ENCODE results near the gene SEZ6.

SEZ6 gene, protein sequence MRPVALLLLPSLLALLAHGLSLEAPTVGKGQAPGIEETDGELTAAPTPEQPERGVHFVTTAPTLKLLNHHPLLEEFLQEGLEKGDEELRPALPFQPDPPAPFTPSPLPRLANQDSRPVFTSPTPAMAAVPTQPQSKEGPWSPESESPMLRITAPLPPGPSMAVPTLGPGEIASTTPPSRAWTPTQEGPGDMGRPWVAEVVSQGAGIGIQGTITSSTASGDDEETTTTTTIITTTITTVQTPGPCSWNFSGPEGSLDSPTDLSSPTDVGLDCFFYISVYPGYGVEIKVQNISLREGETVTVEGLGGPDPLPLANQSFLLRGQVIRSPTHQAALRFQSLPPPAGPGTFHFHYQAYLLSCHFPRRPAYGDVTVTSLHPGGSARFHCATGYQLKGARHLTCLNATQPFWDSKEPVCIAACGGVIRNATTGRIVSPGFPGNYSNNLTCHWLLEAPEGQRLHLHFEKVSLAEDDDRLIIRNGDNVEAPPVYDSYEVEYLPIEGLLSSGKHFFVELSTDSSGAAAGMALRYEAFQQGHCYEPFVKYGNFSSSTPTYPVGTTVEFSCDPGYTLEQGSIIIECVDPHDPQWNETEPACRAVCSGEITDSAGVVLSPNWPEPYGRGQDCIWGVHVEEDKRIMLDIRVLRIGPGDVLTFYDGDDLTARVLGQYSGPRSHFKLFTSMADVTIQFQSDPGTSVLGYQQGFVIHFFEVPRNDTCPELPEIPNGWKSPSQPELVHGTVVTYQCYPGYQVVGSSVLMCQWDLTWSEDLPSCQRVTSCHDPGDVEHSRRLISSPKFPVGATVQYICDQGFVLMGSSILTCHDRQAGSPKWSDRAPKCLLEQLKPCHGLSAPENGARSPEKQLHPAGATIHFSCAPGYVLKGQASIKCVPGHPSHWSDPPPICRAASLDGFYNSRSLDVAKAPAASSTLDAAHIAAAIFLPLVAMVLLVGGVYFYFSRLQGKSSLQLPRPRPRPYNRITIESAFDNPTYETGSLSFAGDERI

DNA sequence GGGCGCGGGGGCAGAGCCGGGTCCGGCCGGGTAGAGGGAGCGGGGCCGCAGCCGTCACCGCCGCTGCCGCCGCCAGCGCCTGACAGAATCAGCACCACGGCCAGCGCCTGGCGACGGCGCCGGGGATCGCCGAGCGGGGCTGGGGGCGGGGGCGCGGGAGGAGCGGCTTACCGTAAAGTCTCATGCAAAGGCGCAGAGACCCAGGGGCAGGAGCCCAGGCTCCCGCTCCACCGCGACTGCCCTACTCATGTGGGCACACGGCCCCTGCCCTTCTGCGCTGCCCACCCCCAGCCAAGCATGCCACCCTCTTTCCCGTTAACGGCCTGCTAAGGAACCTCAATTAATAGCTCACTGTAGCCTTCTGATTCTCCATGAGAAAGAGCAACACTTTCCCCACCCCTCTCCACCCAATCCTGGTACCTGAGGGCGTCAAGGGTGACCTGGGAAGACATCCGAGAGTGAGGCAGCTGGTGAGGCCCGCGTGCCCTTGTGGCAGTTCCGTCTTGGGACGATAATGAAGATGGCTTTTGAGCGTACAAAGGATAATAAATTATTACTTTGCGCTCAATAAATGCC lies at the start of gene SEZ6:
SEZ6 (minus strand) TSS at position 98 of the 576 bp plus-strand sequence. CDS start 164 bp downstream, outside the sequence.
- H3K4me3 ChIP-seq (ENCODE audit: low read depth, low read length) = peak within 1 kb of the TSS; percentile 27

DNA sequence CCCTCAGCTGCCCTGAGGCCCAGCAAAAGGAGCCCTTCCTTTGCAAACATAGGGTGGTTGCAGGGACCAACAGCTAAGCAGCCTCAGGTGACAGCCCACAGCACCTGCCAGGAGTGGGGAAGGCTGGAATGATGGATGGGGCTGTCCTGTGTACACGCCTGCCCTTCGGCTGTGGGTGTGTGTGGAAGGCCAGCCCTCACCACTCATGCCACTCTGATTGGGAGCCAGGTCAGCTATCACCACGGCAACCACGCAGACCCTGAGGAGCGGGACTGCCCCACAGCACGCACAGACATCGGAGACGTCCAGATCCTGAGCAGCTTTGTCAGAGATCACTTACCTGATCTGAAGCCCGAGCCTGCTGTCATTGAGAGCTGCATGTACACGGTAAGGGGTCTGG lies 49.0 kb upstream of the SEZ6 start:
- no peak overlapping the region for H3K4me3 ChIP-seq (ENCODE audit: low read depth, low read length)

DNA sequence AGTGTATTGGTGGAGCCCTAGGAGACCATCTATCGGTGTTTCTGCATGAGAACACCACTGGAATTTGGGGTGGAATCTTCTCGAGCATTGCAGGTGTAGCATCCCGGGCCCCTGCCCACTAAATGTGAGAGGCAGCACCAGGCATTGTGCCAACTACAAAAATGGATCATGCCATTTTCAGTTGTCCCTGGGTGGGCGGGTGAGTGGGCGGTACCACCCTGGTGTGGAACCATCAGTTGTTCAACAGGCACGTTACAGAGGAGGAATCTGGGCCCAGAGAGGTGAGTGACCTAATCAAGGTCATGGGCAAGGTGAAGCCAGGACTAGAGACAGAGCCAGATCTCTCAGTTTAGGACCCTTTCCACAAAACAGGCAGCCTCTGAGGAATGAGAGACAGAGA lies 45.9 kb upstream of the SEZ6 start:
- no peak overlapping the region for H3K4me3 ChIP-seq (ENCODE audit: low read depth, low read length)

DNA sequence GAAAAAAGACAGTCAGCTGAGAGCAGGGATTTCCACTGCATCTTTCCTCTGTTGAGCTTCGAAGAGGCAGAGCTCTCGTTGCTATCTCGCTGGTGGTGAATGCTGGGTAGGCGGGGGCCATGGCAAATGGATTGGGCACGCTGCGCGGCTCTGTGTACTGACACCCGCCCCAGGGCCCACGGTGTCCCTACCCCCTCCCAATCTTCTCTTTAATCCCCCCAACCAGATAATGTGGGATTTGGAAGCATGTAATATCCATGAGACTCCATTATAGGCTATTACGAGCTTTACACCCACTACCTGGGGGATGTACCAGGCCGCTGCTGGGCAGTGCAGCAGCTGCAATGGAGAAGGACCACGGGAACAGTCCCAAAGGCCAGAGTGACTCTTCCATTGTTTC lies 45.4 kb upstream of the SEZ6 start:
- H3K4me3 ChIP-seq (ENCODE audit: low read depth, low read length) = no peak overlapping the region

DNA sequence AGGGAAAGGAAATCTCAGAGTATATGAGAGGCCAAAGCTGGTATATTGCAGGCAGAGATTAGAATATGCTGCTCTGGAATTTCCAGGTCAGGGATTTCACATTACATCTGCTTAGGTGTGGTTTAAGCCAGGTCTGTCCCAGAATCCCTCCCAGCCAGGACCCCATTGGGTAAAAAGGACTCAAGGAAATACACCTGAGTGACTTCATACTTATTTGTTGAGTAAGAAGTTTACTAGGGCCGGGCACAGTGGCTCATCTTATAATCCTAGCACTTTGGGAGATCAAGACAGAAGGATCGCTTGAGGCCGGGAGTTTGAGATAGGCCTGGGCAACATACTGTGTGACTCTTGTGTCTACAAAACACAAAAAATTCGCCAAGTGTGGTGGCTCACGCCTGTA lies 44.3 kb upstream of the SEZ6 start:
- no peak overlapping the region for H3K4me3 ChIP-seq (ENCODE audit: low read depth, low read length)

DNA sequence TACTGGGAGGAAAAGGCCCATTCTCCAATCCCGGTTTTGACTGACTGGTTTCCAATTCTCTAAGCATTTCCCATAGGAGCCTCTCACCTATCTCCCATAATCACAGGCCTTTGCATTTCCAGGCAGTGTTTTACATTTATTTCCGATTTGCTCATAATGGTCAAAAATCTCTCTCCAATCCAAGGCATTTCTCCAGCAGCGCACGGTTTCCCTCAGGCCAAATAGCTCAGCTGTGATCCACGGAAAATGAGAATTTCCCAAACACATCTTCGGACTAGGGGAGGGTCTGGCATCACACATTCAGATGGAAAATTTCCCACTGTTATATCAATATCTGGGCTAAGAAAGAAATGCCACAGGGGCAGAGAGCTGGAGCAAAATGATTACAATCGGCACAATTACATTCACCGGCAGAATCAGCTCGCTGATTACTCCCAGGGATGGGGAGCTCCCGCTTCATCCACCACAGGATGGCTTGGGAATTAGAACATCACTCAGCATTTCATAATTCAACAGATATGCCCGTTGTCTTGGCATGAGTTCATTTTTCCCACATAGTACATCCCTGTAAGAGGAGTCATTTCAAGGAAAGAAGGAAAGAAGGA lies 43.8 kb upstream of the SEZ6 start:
- no peak overlapping the region for H3K4me3 ChIP-seq (ENCODE audit: low read depth, low read length)

DNA sequence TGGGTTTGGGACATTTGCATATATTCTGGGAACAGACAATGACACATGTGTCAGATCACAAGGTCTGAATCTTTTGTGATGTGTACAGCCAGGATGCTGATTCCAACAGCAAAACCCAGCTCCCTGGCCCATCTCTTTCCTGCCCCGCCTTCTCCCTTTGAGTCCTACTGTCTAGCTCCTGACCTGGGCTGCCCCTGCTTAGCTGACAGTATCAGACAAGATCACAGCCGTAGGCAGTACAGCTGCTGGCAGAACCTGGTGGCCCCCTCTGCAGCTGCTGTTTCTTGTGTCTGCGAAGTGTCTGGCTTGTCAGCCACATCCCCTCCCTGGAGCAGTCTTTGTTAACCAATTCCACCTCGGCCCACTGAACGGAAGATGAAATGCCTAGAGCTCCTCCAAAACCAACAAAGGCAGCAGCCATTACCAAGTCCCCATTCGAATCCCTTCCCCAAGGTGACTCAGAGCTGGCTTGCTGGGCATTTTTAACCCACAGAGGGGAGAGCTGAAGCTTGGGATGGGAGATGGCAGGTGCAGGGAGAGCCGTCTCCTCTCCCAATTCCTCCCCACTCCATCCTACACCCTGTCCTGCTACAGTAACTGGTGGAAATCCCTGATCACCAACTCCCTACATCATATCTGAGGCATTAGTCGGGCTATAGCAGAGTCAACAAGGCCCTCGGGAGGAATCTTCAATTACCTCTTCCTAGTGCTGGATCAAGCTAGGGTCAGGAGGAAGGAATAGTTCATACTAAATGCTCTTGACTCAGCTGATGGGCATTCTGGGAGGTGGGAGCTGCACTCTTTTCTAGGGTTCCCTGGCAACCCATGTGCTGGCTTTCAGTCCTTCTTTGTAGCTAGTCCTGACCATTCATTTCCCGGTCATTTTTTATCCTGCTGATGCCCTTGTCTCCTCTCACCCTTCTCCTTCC lies 42.9 kb upstream of the SEZ6 start:
- no peak overlapping the region for H3K4me3 ChIP-seq (ENCODE audit: low read depth, low read length)

DNA sequence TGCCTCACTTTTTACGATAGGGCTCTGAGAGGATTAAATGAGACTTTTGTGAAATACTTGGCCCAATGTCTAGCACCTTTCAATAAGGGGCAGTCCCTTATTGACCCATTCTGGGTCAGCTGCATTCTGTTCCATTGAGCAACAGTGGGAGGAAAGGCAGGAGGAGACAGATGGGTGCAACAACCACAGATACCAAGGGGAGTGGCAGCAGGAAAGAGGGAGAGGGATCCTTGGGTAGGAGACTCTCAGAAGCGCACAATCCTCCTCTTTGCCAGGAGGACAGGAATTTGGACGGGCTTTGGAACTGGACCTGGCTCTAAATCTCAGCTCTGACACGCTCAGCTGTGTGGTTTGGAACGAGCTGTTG lies 40.6 kb upstream of the SEZ6 start:
- H3K4me3 ChIP-seq (ENCODE audit: low read depth, low read length) = no peak overlapping the region

DNA sequence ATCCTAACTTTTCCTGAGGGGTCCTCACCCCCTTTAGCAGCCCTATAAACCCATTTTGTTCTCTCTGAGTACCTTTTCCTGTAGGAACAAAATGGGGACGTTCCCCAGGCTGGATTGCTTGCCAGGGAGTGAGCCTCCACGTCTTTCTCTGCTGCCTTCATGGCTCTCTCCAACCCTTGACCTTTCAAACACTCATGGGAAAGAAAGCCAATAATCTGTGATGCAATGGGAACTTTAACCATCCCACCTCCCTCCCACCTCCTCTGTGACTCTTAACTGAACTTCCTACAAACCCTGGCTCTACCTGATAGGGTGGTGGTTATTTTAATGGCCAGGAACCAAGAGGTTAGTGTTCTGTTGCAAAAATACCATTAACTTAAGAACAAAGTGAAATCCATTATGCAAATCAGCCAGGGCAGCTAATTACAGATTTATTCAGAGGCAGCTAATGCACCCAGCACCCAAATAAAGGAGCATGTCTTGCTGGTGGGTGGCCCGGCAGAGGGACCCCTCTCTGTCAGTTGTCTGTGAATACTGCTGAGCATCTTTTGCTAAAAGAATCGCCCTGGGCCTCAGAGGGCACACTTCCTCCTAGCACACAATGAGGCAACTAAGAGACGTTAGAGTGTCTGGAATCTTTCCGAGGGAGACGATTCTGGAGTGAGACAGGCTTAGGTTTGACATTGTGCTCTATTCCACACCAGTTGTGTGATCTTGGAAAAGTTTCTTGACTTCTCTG lies 40.1 kb upstream of the SEZ6 start:
- H3K4me3 ChIP-seq (ENCODE audit: low read depth, low read length) = no peak overlapping the region

DNA sequence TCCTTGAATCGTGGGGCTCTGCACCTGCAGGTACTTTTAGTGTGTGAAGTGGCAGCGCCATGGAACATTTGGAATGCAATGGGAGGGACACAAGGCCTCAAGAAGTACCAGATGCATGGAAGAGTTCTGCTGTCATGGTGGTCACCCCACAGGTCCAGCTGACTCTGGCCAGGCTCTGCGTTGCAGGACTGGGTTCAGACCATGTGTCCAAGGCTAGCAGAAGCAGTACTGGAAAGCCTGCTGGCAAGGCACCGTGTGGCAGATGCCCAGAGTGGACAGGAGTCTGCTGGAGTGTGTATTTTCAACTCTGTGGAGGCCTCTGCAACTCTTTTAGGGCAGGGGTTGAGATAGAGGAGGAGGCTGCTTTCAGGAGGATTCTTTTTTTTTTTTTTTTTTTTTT lies 39.2 kb upstream of the SEZ6 start:
- H3K4me3 ChIP-seq (ENCODE audit: low read depth, low read length) = no peak overlapping the region

DNA sequence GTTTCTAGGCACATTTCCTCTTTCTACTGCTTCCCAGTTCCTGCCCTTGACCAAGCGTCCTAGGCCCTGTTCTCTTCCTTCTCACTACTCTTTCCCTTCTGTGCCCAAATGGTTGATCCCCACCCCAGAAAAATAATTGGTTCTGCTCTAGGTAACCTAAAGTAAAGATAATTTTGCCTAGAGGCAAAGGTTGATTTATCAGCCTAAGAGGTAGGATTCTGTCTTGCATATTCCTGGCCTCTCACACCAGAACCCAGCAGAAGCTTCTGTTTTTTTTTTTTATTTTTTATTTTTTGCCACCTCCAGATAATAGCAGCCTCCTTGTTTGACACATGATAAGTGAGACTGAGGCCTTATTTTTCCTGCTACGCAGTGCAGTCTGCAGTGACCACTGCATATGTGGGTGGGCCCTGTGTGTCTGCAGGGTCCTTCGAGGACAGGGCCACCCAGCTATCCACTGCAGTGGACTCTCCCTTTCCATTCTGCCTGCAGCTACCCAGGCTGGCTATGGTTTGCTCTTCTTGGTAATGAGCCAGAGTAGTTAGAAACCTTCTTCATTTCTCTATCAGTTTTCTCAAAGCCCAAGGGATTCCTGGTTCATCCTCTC lies 37.8 kb upstream of the SEZ6 start:
- H3K4me3 ChIP-seq (ENCODE audit: low read depth, low read length) = no peak overlapping the region

DNA sequence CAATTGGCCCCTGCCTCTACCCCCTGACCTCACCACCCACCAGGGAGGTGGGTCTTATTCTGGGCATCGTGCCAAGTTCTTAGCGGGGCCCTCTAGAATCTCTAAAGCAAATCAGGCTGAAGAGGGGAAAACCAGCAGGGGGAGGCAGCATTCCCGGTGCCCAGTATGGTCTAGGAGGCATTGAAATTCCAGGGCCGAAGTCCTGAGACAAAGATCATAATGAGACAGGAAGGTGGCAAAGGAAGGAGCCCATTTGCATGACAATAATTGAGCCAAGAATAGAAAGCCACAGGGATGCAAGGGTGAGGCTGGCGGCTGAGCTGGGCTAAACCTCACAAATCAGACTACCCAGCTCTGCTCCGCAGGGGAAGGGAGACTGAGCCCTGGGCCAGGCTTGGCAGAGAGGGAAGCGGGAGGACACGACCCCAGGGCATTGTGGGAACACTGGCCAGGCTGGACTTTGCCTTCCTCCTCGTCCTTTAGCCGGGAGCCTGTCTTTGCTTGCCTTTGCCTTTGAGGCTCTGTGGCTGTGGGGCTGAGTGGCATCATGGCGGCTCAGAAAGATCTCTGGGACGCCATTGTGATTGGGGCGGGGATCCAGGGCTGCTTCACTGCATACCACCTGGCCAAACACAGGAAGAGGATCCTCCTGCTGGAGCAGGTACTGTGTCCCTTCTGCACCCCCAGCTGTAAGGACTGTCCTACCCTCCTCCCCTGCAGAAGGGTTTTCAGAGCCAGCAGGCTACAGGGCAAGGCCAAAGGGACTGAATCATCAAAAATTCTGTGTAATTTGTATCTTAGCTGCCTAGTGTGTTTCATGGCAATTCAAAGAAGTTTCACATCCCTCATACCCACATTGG lies 37.1 kb upstream of the SEZ6 start, which contains the start of gene PIPOX:
PIPOX (plus strand) TSS at position 463 of the 860 bp plus-strand sequence; CDS start at position 548, 85 bp downstream.
- H3K4me3 ChIP-seq (ENCODE audit: low read depth, low read length) = no peak within 1 kb of the TSS

DNA sequence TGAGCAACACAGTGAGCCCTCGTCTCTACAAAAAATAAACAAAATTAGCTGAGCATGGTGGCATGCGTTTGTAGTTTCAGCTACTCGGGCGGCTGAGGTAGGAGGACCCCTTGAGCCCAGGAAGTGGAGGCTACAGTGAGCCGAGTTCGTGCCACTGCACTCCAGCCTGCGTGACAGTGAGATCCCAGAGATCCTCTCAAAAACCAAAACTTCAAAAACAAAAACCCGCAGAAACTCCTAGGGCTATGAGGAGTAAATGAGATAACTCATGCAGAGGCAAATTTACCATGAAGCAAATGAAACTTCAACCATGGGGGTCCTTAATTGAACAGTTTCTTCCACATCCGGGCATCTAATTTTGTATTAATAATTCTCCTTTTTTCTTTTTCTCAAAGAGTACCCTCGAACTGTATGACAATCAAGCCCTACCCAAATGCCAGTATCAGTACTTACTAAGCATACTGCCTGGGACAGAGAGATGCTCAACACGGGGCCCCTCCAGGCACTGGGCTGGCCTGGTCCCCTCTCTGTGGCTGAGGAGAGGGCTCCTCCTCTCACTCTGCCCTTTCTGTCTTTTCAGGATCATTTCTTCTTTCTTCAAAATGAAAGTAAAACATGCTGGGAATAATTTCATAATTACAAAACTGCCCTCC lies 36.3 kb upstream of the SEZ6 start:
- no peak overlapping the region for H3K4me3 ChIP-seq (ENCODE audit: low read depth, low read length)

DNA sequence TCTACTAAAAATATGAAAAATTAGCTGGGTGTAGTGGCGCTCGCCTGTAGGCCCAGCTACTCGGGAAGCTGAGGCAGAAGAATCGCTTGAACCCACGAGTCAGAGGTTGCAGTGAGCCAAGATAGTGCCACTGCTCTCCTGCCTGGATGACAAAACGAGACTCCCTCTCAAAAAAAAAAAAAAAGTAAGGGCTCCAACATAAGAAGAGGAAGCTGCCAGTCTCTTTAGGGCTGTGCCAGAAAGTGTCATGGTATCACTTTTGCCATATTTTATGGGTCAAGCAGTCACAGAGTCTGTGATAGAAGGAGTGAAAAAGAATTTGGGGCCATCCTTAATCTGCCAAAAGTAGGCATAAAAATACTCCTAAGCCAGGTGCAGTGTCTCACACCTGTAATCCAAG lies 35.7 kb upstream of the SEZ6 start:
- no peak overlapping the region for H3K4me3 ChIP-seq (ENCODE audit: low read depth, low read length)

DNA sequence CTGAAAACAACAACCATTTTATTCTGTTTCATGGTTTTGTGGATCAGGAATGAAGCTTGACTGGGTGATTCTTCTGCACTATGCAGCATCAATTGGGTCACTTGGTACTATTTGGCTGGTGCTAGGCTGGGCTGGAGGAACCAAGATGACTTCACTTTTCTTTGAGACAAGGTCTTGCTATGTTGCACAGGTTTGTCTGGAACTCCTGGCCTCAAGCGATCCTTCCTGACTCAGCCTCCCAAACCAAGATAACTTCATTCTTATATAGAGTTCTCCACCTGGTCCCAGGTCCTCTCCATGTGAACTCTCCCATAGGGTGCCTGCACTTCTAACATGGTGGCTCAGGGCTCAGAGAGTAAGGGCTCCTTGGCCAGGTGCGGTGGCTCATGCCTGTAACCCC lies 35.3 kb upstream of the SEZ6 start:
- no peak overlapping the region for H3K4me3 ChIP-seq (ENCODE audit: low read depth, low read length)

DNA sequence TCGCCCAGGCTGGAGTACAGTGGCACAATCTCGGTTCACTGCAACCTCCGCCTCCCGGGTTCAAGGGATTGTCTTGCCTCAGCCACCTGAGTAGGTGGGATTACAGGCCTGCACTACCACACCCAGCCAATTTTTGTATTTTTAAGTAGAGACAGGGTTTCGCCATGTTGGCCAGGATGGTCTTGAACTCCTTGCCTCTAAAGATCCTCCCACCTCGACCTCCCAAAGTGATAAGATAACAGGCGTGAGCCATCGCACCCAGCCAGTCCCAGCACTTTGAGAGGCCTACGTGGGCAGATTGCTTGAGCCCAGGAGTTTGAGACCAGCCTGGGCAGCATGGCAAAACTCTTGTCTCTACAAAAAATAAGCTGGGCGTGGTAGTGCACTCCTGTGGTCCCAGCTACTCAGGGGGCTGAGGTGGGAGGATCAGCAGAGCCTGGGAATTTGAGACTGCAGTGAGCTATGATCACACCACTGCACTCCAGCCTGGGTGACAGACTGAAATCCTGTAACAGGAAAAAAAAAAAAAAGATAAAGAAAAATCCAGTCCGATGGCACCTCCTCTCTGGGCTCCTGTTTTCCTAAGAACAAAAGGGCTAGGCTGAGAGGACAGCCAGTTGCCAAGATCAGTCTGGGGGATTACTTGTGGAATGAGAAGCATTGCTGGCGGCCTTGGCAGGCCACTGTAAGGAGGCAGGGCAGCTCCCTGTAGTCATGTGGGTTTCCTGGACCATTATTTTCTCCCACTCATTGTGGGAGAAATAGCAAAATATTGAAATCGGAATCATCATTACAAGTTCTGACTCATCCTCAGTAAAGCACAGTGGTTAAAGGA lies 34.1 kb upstream of the SEZ6 start:
- no peak overlapping the region for H3K4me3 ChIP-seq (ENCODE audit: low read depth, low read length)

Measured in iPS-11a (cell line).